Left lobe of liver (tissue), 2 donors: Measurements from ENCODE around the gene ALDOA. TPM values are rescaled to one million over a fixed set of nuclear protein-coding genes. Genes with fewer than 3 reads are reported as not detected.

Source experiments
- ATAC-seq: fragments of 200-7000 bp; cut with Tn5 transposase; one replicate; pipeline ENCODE4 v1.9.1; 2020; ENCODE audit warnings: mild to moderate bottlenecking, moderate library complexity
- DNase-seq: peaks from one replicate; pipeline ENCODE4 v3.0.0-alpha.2; 2020; ENCODE audit warnings: low spot score
- total RNA-seq: library from RNA; stranded (reverse); gene quantifications from one replicate; pipeline ENCODE4 v1.2.1, GENCODE V29; 2021
- donor health status: DM: no; HTN: no; CAD: no; lungs with moderate emphysema.
- donor health status: DM: no; HTN: yes; CAD: no.

The ALDOA gene
- total RNA-seq, 1 donor from 2014 or later: 176 TPM

GRCh38 chr16:30088832-30089624 is 23.5 kb downstream of the ALDOA start:
- ATAC-seq: no peak
- DNase-seq: no peak

GRCh38 chr16:30090610-30091331 is 25.2 kb downstream of the ALDOA start:
- DNase-seq: peak; percentile 56
- ATAC-seq: no peak

- ATAC-seq (peak; percentile 89), DNase-seq (peak; percentile 94)
These were observed 26.2 kb downstream of the ALDOA start, which contains the start of gene TBX6 for GRCh38 chr16:30091474-30092372. TSS of gene TBX6 (minus strand) at chr16:30091924. CDS start at chr16:30091193, 731 bp downstream.

GRCh38 chr16:30092373-30093010 is 26.9 kb downstream of the ALDOA start:
- DNase-seq (peak; percentile 70), ATAC-seq (peak; percentile 37)

GRCh38 chr16:30094541-30095165 is 29.1 kb downstream of the ALDOA start:
- ATAC-seq (no peak), DNase-seq (no peak)

GRCh38 chr16:30095166-30096078 is 29.9 kb downstream of the ALDOA start:
- DNase-seq: no peak

GRCh38 chr16:30096105-30096861 is 30.7 kb downstream of the ALDOA start, which contains the start of gene YPEL3:
TSS of gene YPEL3 (minus strand) at chr16:30096213. CDS start at chr16:30095482, 731 bp downstream.
- ATAC-seq: peak; percentile 82

More at GRCh38 chr16:30095166-30096078, 29.9 kb downstream of the ALDOA start:
- ATAC-seq: no peak

GRCh38 chr16:30096862-30097563 is 31.5 kb downstream of the ALDOA start:
- no peak for DNase-seq
- ATAC-seq: no peak

More at GRCh38 chr16:30096105-30096861, 30.7 kb downstream of the ALDOA start, which contains the start of gene YPEL3:
- DNase-seq: peak; percentile 94

- no peak for ATAC-seq
These were observed 38.5 kb downstream of the ALDOA start for GRCh38 chr16:30104090-30104489.

GRCh38 chr16:30104492-30104891 is 38.9 kb downstream of the ALDOA start:
- ATAC-seq (no peak), DNase-seq (no peak)

More at GRCh38 chr16:30104090-30104489, 38.5 kb downstream of the ALDOA start:
- no peak for DNase-seq

- ATAC-seq: no peak
These were observed 42.7 kb downstream of the ALDOA start for GRCh38 chr16:30108059-30108850.

GRCh38 chr16:30110661-30111060 is 45.1 kb downstream of the ALDOA start:
- DNase-seq (no peak), ATAC-seq (no peak)

More at GRCh38 chr16:30108059-30108850, 42.7 kb downstream of the ALDOA start:
- no peak for DNase-seq

GRCh38 chr16:30112197-30113030 is 46.9 kb downstream of the ALDOA start:
- DNase-seq: peak; percentile 55
- peak; percentile 67 for ATAC-seq

- peak; percentile 48 for ATAC-seq
- no peak for DNase-seq
These were observed 47.6 kb downstream of the ALDOA start, which contains the start of gene GDPD3 for GRCh38 chr16:30113031-30113710. TSS of gene GDPD3 (minus strand) at chr16:30113537. CDS start at chr16:30113478, 59 bp downstream.
